Inflammatory macrophage (primary cell): ENCODE measurements around the gene CBX4.

ENCODE experiments used
- DNase-seq, 2 donors: peaks; one replicate each; pipeline ENCODE4 v3.0.0-alpha.2; 2020 to 2022

The CBX4 gene

GRCh38 chr17:79829004-79829403 lies 10.2 kb downstream of the CBX4 start:
- DNase-seq: no peak

GRCh38 chr17:79826841-79827578 lies 12.2 kb downstream of the CBX4 start:
- DNase-seq: no peak

- DNase-seq: peak; percentile 79 to 81
These were observed 13.0 kb downstream of the CBX4 start for GRCh38 chr17:79826204-79826680.

GRCh38 chr17:79825580-79825921 lies 13.7 kb downstream of the CBX4 start:
- no peak for DNase-seq

- DNase-seq: no peak
These were observed 14.2 kb downstream of the CBX4 start for GRCh38 chr17:79824893-79825579.

GRCh38 chr17:79824234-79824633 lies 15.0 kb downstream of the CBX4 start:
- DNase-seq: no peak

GRCh38 chr17:79822583-79823124 lies 16.6 kb downstream of the CBX4 start:
- DNase-seq: no peak

- no peak for DNase-seq
These were observed 17.7 kb downstream of the CBX4 start for GRCh38 chr17:79821331-79822095.

GRCh38 chr17:79820959-79821330 lies 18.3 kb downstream of the CBX4 start:
- no peak for DNase-seq

- no peak for DNase-seq
These were observed 19.5 kb downstream of the CBX4 start for GRCh38 chr17:79819534-79820276.

GRCh38 chr17:79819085-79819484 lies 20.2 kb downstream of the CBX4 start:
- DNase-seq: no peak

GRCh38 chr17:79818026-79818758 lies 21.0 kb downstream of the CBX4 start:
- no peak for DNase-seq

- DNase-seq: no peak
These were observed 23.3 kb downstream of the CBX4 start for GRCh38 chr17:79815836-79816461.

- DNase-seq: no peak
These were observed 24.0 kb downstream of the CBX4 start for GRCh38 chr17:79814974-79815835.

- DNase-seq: no peak
These were observed 24.9 kb downstream of the CBX4 start for GRCh38 chr17:79814127-79814973.

GRCh38 chr17:79813297-79814126 lies 25.7 kb downstream of the CBX4 start:
- DNase-seq: no peak

GRCh38 chr17:79812353-79813258 lies 26.6 kb downstream of the CBX4 start:
- no peak for DNase-seq
